HG03439 (cell line): ENCODE measurements around the gene KAT5.
"Not testable (repeated sequence)": the region's sequence is repeated elsewhere in the genome, so short reads cannot be mapped to it uniquely, and the experiment has no call there.

Source experiments
- ATAC-seq: cut with Tn5 transposase; IDR thresholded peaks from one replicate; pipeline ENCODE4 v1.9.1; 2021; ENCODE audit warnings: mild to moderate bottlenecking, moderate library complexity; ENCODE audit not compliant: unreplicated experiment

The KAT5 gene

GRCh38 chr11:65708451-65708850 is 3.6 kb upstream of the KAT5 start:
- no peak for ATAC-seq

- no peak for ATAC-seq
These were observed 2.4 kb upstream of the KAT5 start for GRCh38 chr11:65709661-65710060.

- no peak for ATAC-seq
These were observed 1.6 kb upstream of the KAT5 start for GRCh38 chr11:65710421-65710820.

- no peak for ATAC-seq
These were observed 603 bp downstream of the KAT5 start for GRCh38 chr11:65712633-65713076.

GRCh38 chr11:65713212-65713969 is 1.3 kb downstream of the KAT5 start:
- ATAC-seq, result no peak

- ATAC-seq, result no peak
These were observed 2.4 kb downstream of the KAT5 start for GRCh38 chr11:65714433-65714832.

GRCh38 chr11:65716302-65716701 is 4.2 kb downstream of the KAT5 start:
- ATAC-seq, result no peak

GRCh38 chr11:65716774-65717405 is 4.8 kb downstream of the KAT5 start:
- ATAC-seq, result no peak

GRCh38 chr11:65717906-65718305 is 5.9 kb downstream of the KAT5 start:
- ATAC-seq, result no peak

GRCh38 chr11:65718531-65718930 is 6.5 kb downstream of the KAT5 start:
- no peak for ATAC-seq

GRCh38 chr11:65718964-65719492 is 7.0 kb downstream of the KAT5 start:
- ATAC-seq, result no peak

- ATAC-seq, result peak; percentile 12
These were observed 7.8 kb downstream of the KAT5 start for GRCh38 chr11:65719871-65720210.

GRCh38 chr11:65720211-65720934 is 8.3 kb downstream of the KAT5 start, which contains the start of gene RNASEH2C:
Gene RNASEH2C (minus strand): TSS chr11:65720798. CDS start chr11:65720758, 40 bp downstream.
- peak; percentile 72 for ATAC-seq

- ATAC-seq, result no peak
These were observed 10.2 kb downstream of the KAT5 start for GRCh38 chr11:65722261-65722660.

- ATAC-seq, result no peak
These were observed 14.6 kb downstream of the KAT5 start for GRCh38 chr11:65726660-65727059.

GRCh38 chr11:65727865-65728264 is 15.8 kb downstream of the KAT5 start:
- ATAC-seq, result no peak

- ATAC-seq, result no peak
These were observed 18.4 kb downstream of the KAT5 start for GRCh38 chr11:65730461-65730860.

- ATAC-seq, result not testable (repeated sequence)
These were observed 23.1 kb downstream of the KAT5 start for GRCh38 chr11:65735111-65735510.

- no peak for ATAC-seq
These were observed 24.8 kb downstream of the KAT5 start for GRCh38 chr11:65736810-65737209.

- ATAC-seq, result no peak
These were observed 27.0 kb downstream of the KAT5 start for GRCh38 chr11:65739022-65739421.

GRCh38 chr11:65741185-65741584 is 29.1 kb downstream of the KAT5 start:
- ATAC-seq, result no peak

GRCh38 chr11:65742353-65742752 is 30.3 kb downstream of the KAT5 start:
- no peak for ATAC-seq
